Neural progenitor cell (in vitro differentiated cells): Measurements from ENCODE around the gene AK2. TPM values are rescaled to one million over a fixed set of nuclear protein-coding genes. Genes with fewer than 3 reads are reported as not detected.

Experiments
- DNase-seq: peaks from one replicate; pipeline ENCODE4 v3.0.0-alpha.2; 2016; ENCODE audit warnings: low spot score
- H2AFZ ChIP-seq: fragments of 200-600 bp; sonication (generic); replicated peaks from 2 replicates; pipeline ENCODE4 v1.6.1; 2016; ENCODE audit warnings: antibody characterized with exemption
- H3F3A ChIP-seq: fragments of 200-600 bp; sonication (generic); 2 replicates; pipeline ENCODE4 v1.6.1; 2016; ENCODE audit warnings: antibody characterized with exemption, low read depth
- H3K27ac ChIP-seq: fragments of 200-600 bp; sonication (generic); 2 replicates; pipeline ENCODE4 v1.5.1; 2016; ENCODE audit warnings: mild to moderate bottlenecking
- H3K27me3 ChIP-seq: fragments of 200-600 bp; sonication (generic); 2 replicates; pipeline ENCODE4 v1.6.1; 2016; ENCODE audit warnings: mild to moderate bottlenecking, moderate library complexity
- H3K36me3 ChIP-seq: fragments of 200-600 bp; sonication (generic); 2 replicates; pipeline ENCODE4 v1.5.1; 2016
- H3K4me1 ChIP-seq: fragments of 200-600 bp; sonication (generic); 2 replicates; pipeline ENCODE4 v1.6.1; 2016; ENCODE audit warnings: mixed run types
- H3K4me2 ChIP-seq: fragments of 200-600 bp; sonication (generic); 2 replicates; pipeline ENCODE4 v1.6.1; 2016
- H3K4me3 ChIP-seq: fragments of 200-600 bp; sonication (generic); 2 replicates; pipeline ENCODE4 v1.5.1; 2016
- H3K79me2 ChIP-seq: fragments of 200-600 bp; sonication (generic); 2 replicates; pipeline ENCODE4 v1.6.1; 2016; ENCODE audit warnings: low read depth
- H3K9ac ChIP-seq: fragments of 200-600 bp; sonication (generic); 2 replicates; pipeline ENCODE4 v1.6.1; 2016
- H3K9me3 ChIP-seq: fragments of 200-600 bp; sonication (generic); 2 replicates; pipeline ENCODE4 v1.5.1; 2016; ENCODE audit warnings: low read depth
- H4K20me1 ChIP-seq: fragments of 200-600 bp; sonication (generic); 2 replicates; pipeline ENCODE4 v1.6.1; 2016; ENCODE audit warnings: low read depth
- H3K27ac Mint-ChIP-seq: 3 replicates; pipeline ENCODE4 v1.8.0; 2021; ENCODE audit warnings: mixed read lengths
- H3K27me3 Mint-ChIP-seq: 2 replicates; pipeline ENCODE4 v1.8.0; 2022; ENCODE audit warnings: low read depth, mild to moderate bottlenecking, inconsistent platforms, moderate library complexity, mixed read lengths; ENCODE audit not compliant: insufficient read depth
- H3K36me3 Mint-ChIP-seq: 3 replicates; pipeline ENCODE4 v1.8.0; 2021; ENCODE audit warnings: mixed read lengths
- H3K4me1 Mint-ChIP-seq: 3 replicates; pipeline ENCODE4 v1.8.0; 2021; ENCODE audit warnings: mixed read lengths
- H3K4me3 Mint-ChIP-seq: 3 replicates; pipeline ENCODE4 v1.8.0; 2021; ENCODE audit warnings: mild to moderate bottlenecking, moderate library complexity, mixed read lengths
- H3K9me3 Mint-ChIP-seq: 3 replicates; pipeline ENCODE4 v1.8.0; 2020; ENCODE audit warnings: mixed read lengths
- CTCF ChIP-seq: fragments of 200-600 bp; sonication (generic); IDR thresholded peaks from 2 replicates; pipeline ENCODE4 v1.5.1; 2017; ENCODE audit warnings: antibody characterized with exemption, mild to moderate bottlenecking
- EZH2 ChIP-seq: fragments of 200-600 bp; sonication (generic); IDR thresholded peaks from 2 replicates; pipeline ENCODE4 v1.6.1; 2017; ENCODE audit warnings: antibody characterized with exemption, mild to moderate bottlenecking, moderate library complexity
- EZH2phosphoT487 ChIP-seq: fragments of 200-600 bp; sonication (generic); IDR thresholded peaks from 2 replicates; pipeline ENCODE4 v1.6.1; 2017; ENCODE audit warnings: antibody characterized with exemption
- total RNA-seq: library from RNA; depleted of rRNA; stranded (reverse); fragments of >200 nt; gene quantifications from 2 replicates; pipeline ENCODE4 v1.2.3, GENCODE V29; 2015; ENCODE audit warnings: low replicate concordance

The AK2 gene
- total RNA-seq, 1 donor from 2014 or later, result 128 TPM

GRCh38 chr1:33012165-33012564 is 24.5 kb downstream of the AK2 start:
- H3K36me3 ChIP-seq, result peaks cover 4% of the 10 kb centered on the region
- H2AFZ ChIP-seq, result no peak overlapping the region
- H3K9me3 Mint-ChIP-seq, result no peaks in the 10 kb centered on the region

DNA sequence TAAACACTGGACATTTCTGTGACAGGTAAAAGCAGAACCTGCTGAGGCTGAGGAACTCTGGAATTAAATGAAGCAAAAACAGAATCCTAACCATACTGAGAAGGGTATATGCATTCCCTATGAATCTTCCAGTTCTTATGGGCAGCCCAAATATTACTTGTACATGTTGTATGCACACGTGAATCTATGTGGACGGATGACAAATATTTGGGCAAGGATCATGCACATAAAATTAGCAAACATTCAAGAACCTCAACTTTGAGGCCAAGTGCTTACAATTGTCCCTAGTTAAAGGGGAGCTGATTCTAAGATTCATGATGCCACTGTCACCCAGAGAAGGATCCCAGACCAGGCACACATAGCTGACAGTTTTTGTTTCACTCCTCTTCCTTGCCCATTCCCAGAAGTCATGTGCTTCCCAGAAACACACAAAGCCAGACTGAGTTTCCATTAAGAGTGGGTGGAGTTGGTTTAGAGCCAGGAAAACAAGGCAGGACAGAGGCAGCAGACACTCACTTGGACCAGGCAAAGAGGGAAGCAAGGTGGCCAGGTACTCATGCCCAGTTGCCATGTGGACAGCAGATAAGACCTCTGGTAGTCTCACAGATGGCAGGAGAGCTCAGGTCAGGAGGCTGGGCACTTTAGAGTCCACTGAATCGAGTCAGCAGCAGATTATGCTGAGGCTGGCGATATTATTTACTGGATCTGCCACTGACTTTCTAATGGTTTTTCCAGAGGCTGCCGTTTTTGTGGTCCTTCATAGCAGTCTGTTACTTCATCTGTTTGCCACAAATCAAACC is 25.6 kb downstream of the AK2 start:
- TF ChIP-seq EZH2, result no peak
- no peak for TF ChIP-seq EZH2phosphoT487
- TF ChIP-seq CTCF, result no peak
- H3K27ac ChIP-seq, result no peak overlapping the region
- no peaks in the 10 kb centered on the region for H3K9me3 Mint-ChIP-seq
- H3K9ac ChIP-seq, result no peak overlapping the region
- peaks cover 23% of the 10 kb centered on the region for H3K4me1 Mint-ChIP-seq
- H2AFZ ChIP-seq, result no peak overlapping the region
- H3K27me3 Mint-ChIP-seq, result peaks cover 2% of the 10 kb centered on the region
- H3K36me3 ChIP-seq, result peaks cover 4% of the 10 kb centered on the region
- no peak overlapping the region for H3K4me3 ChIP-seq
- H3F3A ChIP-seq, result no peaks in the 10 kb centered on the region
- peaks cover 5% of the 10 kb centered on the region for H3K4me1 ChIP-seq
- H3K4me3 Mint-ChIP-seq, result no peak overlapping the region
- H3K79me2 ChIP-seq, result no peaks in the 10 kb centered on the region
- no peaks in the 10 kb centered on the region for H3K27me3 ChIP-seq
- no peak overlapping the region for H3K27ac Mint-ChIP-seq
- H4K20me1 ChIP-seq, result no peaks in the 10 kb centered on the region
- no peak for DNase-seq
- peaks cover 35% of the 10 kb centered on the region for H3K36me3 Mint-ChIP-seq
- H3K4me2 ChIP-seq, result no peak overlapping the region
- H3K9me3 ChIP-seq, result no peaks in the 10 kb centered on the region

More at GRCh38 chr1:33012165-33012564, 24.5 kb downstream of the AK2 start:
- Histone ChIP-seq H3K27ac (no peak overlapping the region), H4K20me1 (no peaks in the 10 kb centered on the region), H3K79me2 (no peaks in the 10 kb centered on the region), H3K9me3 (no peaks in the 10 kb centered on the region), H3K4me1 (no peaks in the 10 kb centered on the region), H3K4me2 (no peak overlapping the region), H3F3A (no peaks in the 10 kb centered on the region), H3K9ac (no peak overlapping the region), H3K4me3 (no peak overlapping the region), H3K27me3 (no peaks in the 10 kb centered on the region)
- no peak for TF ChIP-seq EZH2phosphoT487
- TF ChIP-seq CTCF, result no peak
- DNase-seq, result no peak
- Mint-ChIP-seq H3K36me3 (peaks cover 35% of the 10 kb centered on the region), H3K27ac (no peak overlapping the region), H3K4me1 (peaks cover 14% of the 10 kb centered on the region), H3K4me3 (no peak overlapping the region), H3K27me3 (peaks cover 2% of the 10 kb centered on the region)

DNA sequence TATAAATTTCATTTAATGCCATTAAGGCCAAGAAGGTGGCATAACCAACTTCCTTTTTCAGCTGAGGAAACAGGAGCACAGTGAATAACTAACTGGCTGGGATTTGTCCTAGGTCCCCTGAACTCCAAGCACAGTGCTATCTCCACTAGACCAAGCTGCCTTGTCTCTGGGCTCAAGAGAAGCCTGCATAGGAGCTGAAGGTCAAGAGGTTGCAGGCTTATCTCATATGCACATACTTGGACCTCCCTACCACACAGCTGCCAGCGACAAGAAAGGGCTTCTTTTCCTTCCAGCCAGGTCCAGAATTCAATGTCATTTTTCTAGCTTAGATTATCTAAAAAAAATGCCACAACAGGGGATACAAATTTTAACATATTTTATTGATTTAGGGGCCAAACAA is 27.1 kb downstream of the AK2 start:
- Histone ChIP-seq H4K20me1 (no peaks in the 10 kb centered on the region), H3K9me3 (no peaks in the 10 kb centered on the region), H3K9ac (no peak overlapping the region), H3K4me2 (no peak overlapping the region), H3K4me3 (no peak overlapping the region), H3K4me1 (peaks cover 11% of the 10 kb centered on the region), H3K79me2 (no peaks in the 10 kb centered on the region), H3F3A (no peaks in the 10 kb centered on the region), H3K27ac (no peak overlapping the region), H3K27me3 (no peaks in the 10 kb centered on the region), H2AFZ (no peak overlapping the region), H3K36me3 (peaks cover 4% of the 10 kb centered on the region)
- DNase-seq, result no peak
- TF ChIP-seq EZH2 (no peak), CTCF (no peak), EZH2phosphoT487 (no peak)
- peaks cover 34% of the 10 kb centered on the region for H3K4me1 Mint-ChIP-seq
- H3K4me3 Mint-ChIP-seq, result no peak overlapping the region
- no peak overlapping the region for H3K27ac Mint-ChIP-seq
- H3K9me3 Mint-ChIP-seq, result no peaks in the 10 kb centered on the region
- peaks cover 35% of the 10 kb centered on the region for H3K36me3 Mint-ChIP-seq
- H3K27me3 Mint-ChIP-seq, result peaks cover 2% of the 10 kb centered on the region
